ENCODE results near the gene PFKL. TPM values are rescaled to one million over a fixed set of nuclear protein-coding genes. Genes with fewer than 3 reads are reported as not detected.
"Not testable (repeated sequence)": the region's sequence is repeated elsewhere in the genome, so short reads cannot be mapped to it uniquely, and the experiment has no call there.

PFKL gene
- total RNA-seq, 1 donor from 2014 or later: 106 TPM

GRCh38 chr21:44281801-44282200 is 18.1 kb upstream of the PFKL start:
- Histone ChIP-seq H3K27ac (no peak overlapping the region), H3K36me3 (no peaks in the 10 kb centered on the region), H3K9me3 (no peaks in the 10 kb centered on the region), H3K27me3 (ENCODE audit: low read depth) (peaks cover 21% of the 10 kb centered on the region), H3K4me3 (no peak overlapping the region), H3K4me1 (peaks cover 5% of the 10 kb centered on the region)
- intact Hi-C loops (cut with DNase I): no loop called here
- DNase-seq (peak; percentile 33), ATAC-seq (no peak)
- TF ChIP-seq, protein P1, sequence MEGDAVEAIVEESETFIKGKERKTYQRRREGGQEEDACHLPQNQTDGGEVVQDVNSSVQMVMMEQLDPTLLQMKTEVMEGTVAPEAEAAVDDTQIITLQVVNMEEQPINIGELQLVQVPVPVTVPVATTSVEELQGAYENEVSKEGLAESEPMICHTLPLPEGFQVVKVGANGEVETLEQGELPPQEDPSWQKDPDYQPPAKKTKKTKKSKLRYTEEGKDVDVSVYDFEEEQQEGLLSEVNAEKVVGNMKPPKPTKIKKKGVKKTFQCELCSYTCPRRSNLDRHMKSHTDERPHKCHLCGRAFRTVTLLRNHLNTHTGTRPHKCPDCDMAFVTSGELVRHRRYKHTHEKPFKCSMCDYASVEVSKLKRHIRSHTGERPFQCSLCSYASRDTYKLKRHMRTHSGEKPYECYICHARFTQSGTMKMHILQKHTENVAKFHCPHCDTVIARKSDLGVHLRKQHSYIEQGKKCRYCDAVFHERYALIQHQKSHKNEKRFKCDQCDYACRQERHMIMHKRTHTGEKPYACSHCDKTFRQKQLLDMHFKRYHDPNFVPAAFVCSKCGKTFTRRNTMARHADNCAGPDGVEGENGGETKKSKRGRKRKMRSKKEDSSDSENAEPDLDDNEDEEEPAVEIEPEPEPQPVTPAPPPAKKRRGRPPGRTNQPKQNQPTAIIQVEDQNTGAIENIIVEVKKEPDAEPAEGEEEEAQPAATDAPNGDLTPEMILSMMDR (IDR thresholded peaks at IDR 0.05): no peak

GRCh38 chr21:44282370-44282769 is 17.5 kb upstream of the PFKL start:
- ATAC-seq: no peak
- H3K27ac ChIP-seq: no peak overlapping the region
- TF ChIP-seq, protein P1 (IDR thresholded peaks at IDR 0.05): no peak
- intact Hi-C loops (cut with DNase I): no loop called here
- peaks cover 26% of the 10 kb centered on the region for H3K27me3 ChIP-seq (ENCODE audit: low read depth)
- H3K9me3 ChIP-seq: no peaks in the 10 kb centered on the region
- peaks cover 5% of the 10 kb centered on the region for H3K4me1 ChIP-seq
- H3K4me3 ChIP-seq: no peak overlapping the region
- no peaks in the 10 kb centered on the region for H3K36me3 ChIP-seq
- DNase-seq: peak; percentile 32

DNA sequence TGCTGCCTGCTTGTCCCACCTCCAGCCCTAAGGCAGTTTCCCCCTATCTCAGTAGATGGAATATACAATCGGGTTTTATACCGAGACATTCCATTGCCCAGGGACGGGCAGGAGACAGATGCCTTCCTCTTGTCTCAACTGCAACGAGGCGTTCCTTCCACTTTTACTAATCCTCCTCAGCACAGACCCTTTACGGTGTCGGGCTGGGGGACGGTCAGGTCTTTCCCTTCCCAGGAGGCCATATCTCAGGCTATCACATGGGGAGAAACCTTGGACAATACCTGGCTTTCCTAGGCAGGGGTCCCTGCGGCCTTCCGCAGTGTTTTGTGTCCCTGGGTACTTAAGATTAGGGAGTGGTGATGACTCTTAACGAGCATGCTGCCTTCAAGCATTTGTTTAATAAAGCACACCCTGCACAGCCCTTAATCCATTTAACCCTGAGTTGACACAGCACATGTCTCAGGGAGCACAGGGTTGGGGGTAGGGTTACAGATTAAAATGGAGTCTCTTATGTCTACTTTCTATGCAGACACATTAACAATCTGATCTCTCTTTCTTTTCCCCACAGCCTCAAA is 16.6 kb upstream of the PFKL start:
- H3K9me3 ChIP-seq; H3K4me3 ChIP-seq; H3K27ac ChIP-seq; H3K36me3 ChIP-seq; DNase-seq; intact Hi-C loops (cut with DNase I); H3K4me1 ChIP-seq; ATAC-seq: not testable (repeated sequence)
- H3K27me3 ChIP-seq (ENCODE audit: low read depth): peaks cover 27% of the 10 kb centered on the region

DNA sequence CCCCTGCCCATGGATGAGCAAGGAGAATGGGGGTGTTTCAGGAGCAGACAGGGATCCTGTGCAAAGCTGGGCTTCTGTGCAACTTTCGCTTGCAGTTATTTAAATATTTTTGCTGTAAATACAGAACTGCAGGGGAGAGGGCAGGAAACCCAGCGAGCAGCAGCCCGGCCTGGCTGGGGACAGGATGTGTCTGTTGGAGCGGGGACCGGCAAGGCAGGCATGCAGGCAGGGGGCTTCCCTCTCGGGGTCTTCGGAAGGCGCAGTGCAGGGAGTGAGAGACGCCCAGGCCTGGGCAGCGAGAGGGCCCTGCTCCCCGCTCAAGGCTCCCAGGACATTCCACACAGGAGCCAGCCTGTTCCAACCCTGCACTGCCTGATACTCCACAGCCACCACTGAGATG is 15.9 kb upstream of the PFKL start:
- intact Hi-C loops (cut with DNase I): no loop called here
- ATAC-seq (no peak), DNase-seq (peak; percentile 31)
- Histone ChIP-seq H3K9me3 (no peaks in the 10 kb centered on the region), H3K27me3 (ENCODE audit: low read depth) (peaks cover 27% of the 10 kb centered on the region), H3K27ac (no peak overlapping the region), H3K36me3 (no peaks in the 10 kb centered on the region), H3K4me3 (no peak overlapping the region), H3K4me1 (peaks cover 5% of the 10 kb centered on the region)
- TF ChIP-seq, protein P1 (IDR thresholded peaks at IDR 0.05): no peak

DNA sequence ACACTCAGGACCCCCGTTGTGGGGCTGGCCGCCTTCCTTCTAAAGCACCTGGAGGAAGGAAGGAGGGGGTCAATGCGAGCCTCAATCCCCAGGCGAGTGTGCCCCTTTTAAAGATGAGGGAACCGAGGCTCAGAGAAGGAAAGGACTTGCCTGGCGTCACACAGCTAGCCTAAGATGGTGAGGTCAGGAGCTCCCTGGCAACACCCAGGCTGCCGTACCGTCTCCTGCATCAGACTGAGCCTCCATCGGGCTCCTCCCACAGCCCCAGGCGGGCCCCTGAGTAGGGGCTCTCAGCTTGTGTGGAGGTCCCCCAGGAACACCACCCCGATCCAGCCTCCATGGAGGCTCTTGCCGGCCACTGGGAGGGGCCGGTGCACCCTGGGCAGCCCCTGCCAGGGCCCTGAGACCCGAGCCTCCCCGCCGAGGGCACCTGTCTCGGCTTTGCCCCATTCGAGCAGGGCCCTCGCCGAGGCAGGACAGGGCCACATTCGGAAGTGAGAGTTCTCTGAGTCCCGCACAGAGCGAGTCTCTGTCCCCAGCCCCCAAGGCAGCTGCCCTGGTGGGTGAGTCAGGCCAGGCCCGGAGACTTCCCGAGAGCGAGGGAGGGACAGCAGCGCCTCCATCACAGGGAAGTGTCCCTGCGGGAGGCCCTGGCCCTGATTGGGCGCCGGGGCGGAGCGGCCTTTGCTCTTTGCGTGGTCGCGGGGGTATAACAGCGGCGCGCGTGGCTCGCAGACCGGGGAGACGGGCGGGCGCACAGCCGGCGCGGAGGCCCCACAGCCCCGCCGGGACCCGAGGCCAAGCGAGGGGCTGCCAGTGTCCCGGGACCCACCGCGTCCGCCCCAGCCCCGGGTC is 14.5 kb upstream of the PFKL start, which contains the start of gene AIRE:
AIRE (plus strand) TSS at position 739 of the 855 bp plus-strand sequence. CDS start 131 bp downstream, outside the sequence.
- TF ChIP-seq, protein P1 (IDR thresholded peaks at IDR 0.05): no peak
- DNase-seq: no peak
- Histone ChIP-seq H3K27me3 (ENCODE audit: low read depth) (peaks cover 27% of the 10 kb centered on the region), H3K4me1 (peaks cover 5% of the 10 kb centered on the region), H3K27ac (no peak within 1 kb of the TSS), H3K9me3 (no peaks in the 10 kb centered on the region), H3K36me3 (no peaks in the 10 kb centered on the region), H3K4me3 (peak within 1 kb of the TSS; percentile 6)
- intact Hi-C loops (cut with DNase I): no loop called here
- no peak for ATAC-seq
